ENCODE results near the gene XPNPEP2. TPM values are rescaled to one million over a fixed set of nuclear protein-coding genes. Genes with fewer than 3 reads are reported as not detected.

The XPNPEP2 gene
- polyA plus RNA-seq, 3 donors = 0.87 to 7.4 (median 6.4) TPM

- no peak overlapping the region for H3K27ac ChIP-seq (ENCODE audit: low read depth, low read length)
- WGBS, 3 donors = 87 to 93% (median 87%) methylated on average over 6 to 8 of the region's 8 CpGs
Measured at GRCh38 chrX:129768586-129769466, 30.0 kb downstream of the XPNPEP2 start.

- H3K27ac ChIP-seq (ENCODE audit: low read depth, low read length) = no peak overlapping the region
- 48 to 53% (median 51%) methylated on average over 9 of the region's 9 CpGs for WGBS, 3 donors
Measured at GRCh38 chrX:129769467-129770154, 30.8 kb downstream of the XPNPEP2 start.

- WGBS, 3 donors = 72 to 83% (median 77%) methylated on average over 14 of the region's 14 CpGs
Measured at GRCh38 chrX:129771266-129771995, 32.7 kb downstream of the XPNPEP2 start.

GRCh38 chrX:129772796-129773431 is 34.1 kb downstream of the XPNPEP2 start:
- WGBS, 3 donors = 54 to 81% (median 59%) methylated on average over 12 to 14 of the region's 14 CpGs
- H3K27ac ChIP-seq (ENCODE audit: low read depth, low read length) = no peak overlapping the region

More at GRCh38 chrX:129771266-129771995, 32.7 kb downstream of the XPNPEP2 start:
- no peak overlapping the region for H3K27ac ChIP-seq (ENCODE audit: low read depth, low read length)

GRCh38 chrX:129773649-129774458 is 35.1 kb downstream of the XPNPEP2 start:
- 76 to 80% (median 78%) methylated on average over 4 of the region's 4 CpGs for WGBS, 3 donors
- H3K27ac ChIP-seq (ENCODE audit: low read depth, low read length) = no peak overlapping the region

- H3K27ac ChIP-seq (ENCODE audit: low read depth, low read length) = no peak overlapping the region
- 47 to 61% (median 54%) methylated on average over 28 to 30 of the region's 30 CpGs for whole genome bisulfite sequencing, 3 donors
Measured at GRCh38 chrX:129777218-129778030, 38.6 kb downstream of the XPNPEP2 start.

GRCh38 chrX:129779086-129779672 is 40.4 kb downstream of the XPNPEP2 start:
- WGBS, 3 donors = 74 to 81% (median 81%) methylated on average over 7 of the region's 7 CpGs
- H3K27ac ChIP-seq (ENCODE audit: low read depth, low read length) = no peak overlapping the region

GRCh38 chrX:129779747-129780146 is 41.0 kb downstream of the XPNPEP2 start, which contains the start of gene SASH3:
TSS of gene SASH3 (plus strand) at chrX:129779949. CDS start at chrX:129780098, 149 bp downstream.
- no peak within 1 kb of the TSS for H3K27ac ChIP-seq (ENCODE audit: low read depth, low read length)
- WGBS, 3 donors = 46 to 85% (median 64%) methylated on average over 13 of the region's 13 CpGs

- H3K27ac ChIP-seq (ENCODE audit: low read depth, low read length) = no peak overlapping the region
- WGBS, 3 donors = 52 to 82% (median 71%) methylated on average over 5 to 6 of the region's 6 CpGs
Measured at GRCh38 chrX:129780441-129781105, 41.8 kb downstream of the XPNPEP2 start.

GRCh38 chrX:129781134-129781672 is 42.4 kb downstream of the XPNPEP2 start:
- 36 to 75% (median 71%) methylated on average over 2 to 8 of the region's 8 CpGs for WGBS, 3 donors
- H3K27ac ChIP-seq (ENCODE audit: low read depth, low read length) = no peak overlapping the region

- 73 to 79% (median 74%) methylated on average over 10 of the region's 10 CpGs for WGBS, 3 donors
- H3K27ac ChIP-seq (ENCODE audit: low read depth, low read length) = no peak overlapping the region
Measured at GRCh38 chrX:129781680-129782495, 43.1 kb downstream of the XPNPEP2 start.

GRCh38 chrX:129782706-129783105 is 43.9 kb downstream of the XPNPEP2 start:
- H3K27ac ChIP-seq (ENCODE audit: low read depth, low read length) = no peak overlapping the region
- 71 to 88% (median 84%) methylated on average over 3 to 4 of the region's 4 CpGs for WGBS, 3 donors

GRCh38 chrX:129783291-129783713 is 44.5 kb downstream of the XPNPEP2 start:
- WGBS, 3 donors = 84 to 90% (median 84%) methylated on average over 11 of the region's 11 CpGs
- H3K27ac ChIP-seq (ENCODE audit: low read depth, low read length) = no peak overlapping the region

GRCh38 chrX:129784371-129784770 is 45.6 kb downstream of the XPNPEP2 start:
- H3K27ac ChIP-seq (ENCODE audit: low read depth, low read length) = no peak overlapping the region
- WGBS, 3 donors = 50 to 84% (median 79%) methylated on average over 6 to 7 of the region's 7 CpGs
